Measurements from ENCODE around the gene TSPAN6. TPM values are rescaled to one million over a fixed set of nuclear protein-coding genes. Genes with fewer than 3 reads are reported as not detected.

TSPAN6 gene
- total and polyA plus RNA-seq, 10 of the 15 experiments (the other 5 are each of a cell fraction or from before 2014, with no cell fraction given): 0.04 to 0.23 (median 0.08) TPM; not detected in 5

DNA sequence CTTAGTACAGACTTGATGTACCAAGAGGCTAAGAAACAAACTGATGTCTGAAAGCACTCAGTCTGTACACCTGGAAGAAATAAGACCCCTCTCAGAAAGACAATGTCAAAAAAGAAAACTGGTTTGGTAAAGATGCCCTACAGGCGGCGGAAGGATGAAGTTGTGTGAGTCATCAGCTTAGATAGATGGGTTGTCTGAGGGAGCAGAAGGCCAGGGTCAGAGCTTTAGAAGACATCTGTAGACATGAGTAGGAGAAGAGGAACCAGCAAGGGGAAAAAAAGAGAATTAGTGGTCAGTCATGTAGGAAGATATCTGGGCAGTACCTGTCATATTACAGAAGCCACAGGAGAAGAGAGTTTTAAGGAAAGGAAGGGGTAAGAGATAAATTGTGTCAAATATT lies 15.7 kb upstream of the TSPAN6 start:
- POLR2A ChIA-PET: no interaction called here
- no peak overlapping the region for H3K4me2 ChIP-seq (ENCODE audit: control insufficient read depth, insufficient read depth)
- DNase-seq (ENCODE audit: low read depth, low spot score): no peak
- no peaks in the 10 kb centered on the region for H3K36me3 ChIP-seq (ENCODE audit: control insufficient read depth in 2 of 2, insufficient read depth in 2 of 2, low read length in 1 of 2)
- WGBS (ENCODE audit: insufficient coverage, insufficient replicate concordance, low lambda C conversion rate, missing lambda C conversion rate): 25% methylated on average over 2 of the region's 2 CpGs
- SMC1A ChIA-PET (ENCODE audit: uncharacterized antibody, unreplicated experiment): no interaction called here
- no peak for FAIRE-seq
- H3K9me3 ChIP-seq (replicated peaks; ENCODE audit: control insufficient read depth, insufficient read depth, low read length): no peaks in the 10 kb centered on the region
- H3K79me2 ChIP-seq (ENCODE audit: control insufficient read depth, insufficient read depth, low read length): no peaks in the 10 kb centered on the region
- H2AFZ ChIP-seq (ENCODE audit: control insufficient read depth, low read depth, low read length): no peak overlapping the region
- no peaks in the 10 kb centered on the region; a peak in 2 of 4 replicates for H3K27me3 ChIP-seq (replicated peaks in 1 of 2; ENCODE audit: control insufficient read depth in 2 of 2, insufficient read depth in 2 of 2, low read length in 1 of 2)
- intact Hi-C loops (cut with micrococcal nuclease; ENCODE audit: unreplicated experiment): no loop called here
- no peak overlapping the region for H3K4me3 ChIP-seq
- no peaks in the 10 kb centered on the region for H4K20me1 ChIP-seq (ENCODE audit: control insufficient read depth, insufficient read depth)
- in situ Hi-C loops (cut with MboI): no loop called here
- no peak overlapping the region for H3K27ac ChIP-seq (ENCODE audit: control insufficient read depth, insufficient read depth)
- TF ChIP-seq, protein P1, sequence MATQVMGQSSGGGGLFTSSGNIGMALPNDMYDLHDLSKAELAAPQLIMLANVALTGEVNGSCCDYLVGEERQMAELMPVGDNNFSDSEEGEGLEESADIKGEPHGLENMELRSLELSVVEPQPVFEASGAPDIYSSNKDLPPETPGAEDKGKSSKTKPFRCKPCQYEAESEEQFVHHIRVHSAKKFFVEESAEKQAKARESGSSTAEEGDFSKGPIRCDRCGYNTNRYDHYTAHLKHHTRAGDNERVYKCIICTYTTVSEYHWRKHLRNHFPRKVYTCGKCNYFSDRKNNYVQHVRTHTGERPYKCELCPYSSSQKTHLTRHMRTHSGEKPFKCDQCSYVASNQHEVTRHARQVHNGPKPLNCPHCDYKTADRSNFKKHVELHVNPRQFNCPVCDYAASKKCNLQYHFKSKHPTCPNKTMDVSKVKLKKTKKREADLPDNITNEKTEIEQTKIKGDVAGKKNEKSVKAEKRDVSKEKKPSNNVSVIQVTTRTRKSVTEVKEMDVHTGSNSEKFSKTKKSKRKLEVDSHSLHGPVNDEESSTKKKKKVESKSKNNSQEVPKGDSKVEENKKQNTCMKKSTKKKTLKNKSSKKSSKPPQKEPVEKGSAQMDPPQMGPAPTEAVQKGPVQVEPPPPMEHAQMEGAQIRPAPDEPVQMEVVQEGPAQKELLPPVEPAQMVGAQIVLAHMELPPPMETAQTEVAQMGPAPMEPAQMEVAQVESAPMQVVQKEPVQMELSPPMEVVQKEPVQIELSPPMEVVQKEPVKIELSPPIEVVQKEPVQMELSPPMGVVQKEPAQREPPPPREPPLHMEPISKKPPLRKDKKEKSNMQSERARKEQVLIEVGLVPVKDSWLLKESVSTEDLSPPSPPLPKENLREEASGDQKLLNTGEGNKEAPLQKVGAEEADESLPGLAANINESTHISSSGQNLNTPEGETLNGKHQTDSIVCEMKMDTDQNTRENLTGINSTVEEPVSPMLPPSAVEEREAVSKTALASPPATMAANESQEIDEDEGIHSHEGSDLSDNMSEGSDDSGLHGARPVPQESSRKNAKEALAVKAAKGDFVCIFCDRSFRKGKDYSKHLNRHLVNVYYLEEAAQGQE (IDR thresholded peaks at IDR 0.05; ENCODE audit: low read depth, low read length): no peak
- TF ChIP-seq ZZZ3 (IDR thresholded peaks at IDR 0.05; ENCODE audit: control insufficient read depth, insufficient read length, low read depth): no peak
- no peak for TF ChIP-seq USF1 (IDR thresholded peaks at IDR 0.05; ENCODE audit: borderline replicate concordance, extremely low read length, insufficient read depth, low read depth, low read length)
- TF ChIP-seq TAF1 (IDR thresholded peaks at IDR 0.05; ENCODE audit: borderline replicate concordance, low read depth, low read length): no peak
- H3K4me1 ChIP-seq (ENCODE audit: control insufficient read depth, insufficient read depth, low read length): no peaks in the 10 kb centered on the region
- no TSS peak for BruUV-seq (replicated peaks)
- RAD21 ChIA-PET (ENCODE audit: unreplicated experiment): no interaction called here
- H3K9ac ChIP-seq (ENCODE audit: control insufficient read depth, insufficient read depth, low read length): no peak overlapping the region
- CTCF ChIA-PET: interaction anchor here (0.6 to 1.5 kb wide), 3 partner anchors 13 to 1743 kb away, joined by 3 to 4 read pairs (median 3); no protein-coding TSS in a partner anchor
- ATAC-seq: no peak
